GM19043 (cell line): Measurements from ENCODE around the gene PSMF1.
"Not testable (repeated sequence)": the region's sequence is repeated elsewhere in the genome, so short reads cannot be mapped to it uniquely, and the experiment has no call there.

Experiments
- ATAC-seq: cut with Tn5 transposase; IDR thresholded peaks from one replicate; pipeline ENCODE4 v1.9.1; 2021; ENCODE audit warnings: low read depth; ENCODE audit not compliant: unreplicated experiment

Gene PSMF1

GRCh38 chr20:1121429-1121828 lies 3.0 kb downstream of the PSMF1 start:
- ATAC-seq = no peak

GRCh38 chr20:1122388-1123315 lies 4.2 kb downstream of the PSMF1 start:
- no peak for ATAC-seq

GRCh38 chr20:1123666-1124065 lies 5.3 kb downstream of the PSMF1 start:
- no peak for ATAC-seq

- ATAC-seq = no peak
These were observed 6.0 kb downstream of the PSMF1 start for GRCh38 chr20:1124421-1124820.

GRCh38 chr20:1125277-1125676 lies 6.9 kb downstream of the PSMF1 start:
- no peak for ATAC-seq

- no peak for ATAC-seq
These were observed 9.4 kb downstream of the PSMF1 start for GRCh38 chr20:1127840-1128239.

GRCh38 chr20:1130058-1130694 lies 11.8 kb downstream of the PSMF1 start:
- no peak for ATAC-seq

- ATAC-seq = no peak
These were observed 12.4 kb downstream of the PSMF1 start for GRCh38 chr20:1130847-1131246.

GRCh38 chr20:1131354-1131753 lies 13.0 kb downstream of the PSMF1 start:
- ATAC-seq = no peak

GRCh38 chr20:1134355-1134754 lies 16.0 kb downstream of the PSMF1 start:
- ATAC-seq = no peak

GRCh38 chr20:1134836-1135235 lies 16.4 kb downstream of the PSMF1 start:
- ATAC-seq = no peak

GRCh38 chr20:1137236-1137635 lies 18.8 kb downstream of the PSMF1 start:
- no peak for ATAC-seq

GRCh38 chr20:1144401-1145172 lies 26.2 kb downstream of the PSMF1 start:
- no peak for ATAC-seq

GRCh38 chr20:1146957-1147356 lies 28.6 kb downstream of the PSMF1 start:
- ATAC-seq = no peak

GRCh38 chr20:1149812-1150211 lies 31.4 kb downstream of the PSMF1 start:
- ATAC-seq = not testable (repeated sequence)

GRCh38 chr20:1150218-1150617 lies 31.8 kb downstream of the PSMF1 start:
- ATAC-seq = no peak

GRCh38 chr20:1150968-1151367 lies 32.6 kb downstream of the PSMF1 start:
- ATAC-seq = no peak

GRCh38 chr20:1154226-1154625 lies 35.8 kb downstream of the PSMF1 start:
- no peak for ATAC-seq

GRCh38 chr20:1154691-1155090 lies 36.3 kb downstream of the PSMF1 start:
- no peak for ATAC-seq

GRCh38 chr20:1155342-1155741 lies 36.9 kb downstream of the PSMF1 start:
- no peak for ATAC-seq

GRCh38 chr20:1160496-1160895 lies 42.1 kb downstream of the PSMF1 start:
- ATAC-seq = no peak
